WI38 (cell line): ENCODE data around the gene BSPRY.
"Not testable (repeated sequence)": the region's sequence is repeated elsewhere in the genome, so short reads cannot be mapped to it uniquely, and the experiment has no call there.

ENCODE experiments used
- H3K4me3 ChIP-seq: 2 replicates; pipeline ENCODE4 v1.5.1; 2011; ENCODE audit warnings: low read depth, mild to moderate bottlenecking, control low read depth, low read length
- TF ChIP-seq, protein P1 (sequence below): IDR thresholded peaks from 2 replicates; pipeline ENCODE4 v1.5.1; 2012; ENCODE audit warnings: low read depth, mild to moderate bottlenecking, control low read depth, low read length

BSPRY gene

DNA sequence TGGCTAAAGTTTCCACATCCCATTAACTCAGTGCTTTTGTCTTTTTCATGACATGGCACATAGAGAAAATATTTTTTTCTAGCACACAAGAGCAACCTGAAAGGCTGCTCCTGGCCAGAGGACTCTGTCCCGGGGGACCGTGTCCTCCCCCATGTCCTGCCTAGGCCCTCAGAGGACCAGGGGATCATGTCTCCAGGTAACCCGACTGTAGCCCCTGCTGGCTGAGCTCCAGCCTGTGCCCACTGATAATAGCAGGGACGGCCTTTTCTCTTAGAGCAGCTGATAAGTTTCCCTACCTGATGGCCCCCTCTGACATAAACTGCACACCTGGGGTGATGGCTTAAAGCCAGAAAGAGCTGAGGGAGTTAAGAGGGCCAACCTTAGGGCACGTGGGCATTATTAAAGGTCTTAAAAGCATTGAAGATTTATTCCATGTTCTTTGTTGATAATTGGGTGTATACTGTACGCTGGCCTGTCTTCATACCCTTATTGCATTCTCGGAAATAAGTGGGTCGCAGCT lies 21.5 kb downstream of the BSPRY start:
- TF ChIP-seq, protein P1, sequence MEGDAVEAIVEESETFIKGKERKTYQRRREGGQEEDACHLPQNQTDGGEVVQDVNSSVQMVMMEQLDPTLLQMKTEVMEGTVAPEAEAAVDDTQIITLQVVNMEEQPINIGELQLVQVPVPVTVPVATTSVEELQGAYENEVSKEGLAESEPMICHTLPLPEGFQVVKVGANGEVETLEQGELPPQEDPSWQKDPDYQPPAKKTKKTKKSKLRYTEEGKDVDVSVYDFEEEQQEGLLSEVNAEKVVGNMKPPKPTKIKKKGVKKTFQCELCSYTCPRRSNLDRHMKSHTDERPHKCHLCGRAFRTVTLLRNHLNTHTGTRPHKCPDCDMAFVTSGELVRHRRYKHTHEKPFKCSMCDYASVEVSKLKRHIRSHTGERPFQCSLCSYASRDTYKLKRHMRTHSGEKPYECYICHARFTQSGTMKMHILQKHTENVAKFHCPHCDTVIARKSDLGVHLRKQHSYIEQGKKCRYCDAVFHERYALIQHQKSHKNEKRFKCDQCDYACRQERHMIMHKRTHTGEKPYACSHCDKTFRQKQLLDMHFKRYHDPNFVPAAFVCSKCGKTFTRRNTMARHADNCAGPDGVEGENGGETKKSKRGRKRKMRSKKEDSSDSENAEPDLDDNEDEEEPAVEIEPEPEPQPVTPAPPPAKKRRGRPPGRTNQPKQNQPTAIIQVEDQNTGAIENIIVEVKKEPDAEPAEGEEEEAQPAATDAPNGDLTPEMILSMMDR, result no peak
- H3K4me3 ChIP-seq, result no peak overlapping the region

DNA sequence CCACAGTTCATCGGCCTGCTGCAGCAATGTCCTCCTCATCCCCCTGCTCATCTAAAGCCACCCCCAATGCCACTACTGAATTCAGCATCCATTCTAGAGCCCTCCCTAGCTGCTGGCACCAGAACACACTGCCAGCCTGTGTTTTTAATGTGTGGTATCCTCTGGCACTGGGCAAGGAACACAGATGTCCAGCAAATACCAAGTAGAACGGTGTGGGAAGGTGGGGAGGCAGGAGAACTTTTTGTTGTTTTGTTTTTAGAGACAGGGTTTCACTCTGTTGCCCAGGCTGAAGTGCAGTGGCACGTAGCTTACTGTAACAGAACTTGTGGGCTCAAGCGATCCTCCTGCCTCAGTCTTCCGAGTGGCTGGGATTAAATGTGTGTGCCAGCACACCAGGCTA lies 22.7 kb downstream of the BSPRY start:
- H3K4me3 ChIP-seq, result no peak overlapping the region
- TF ChIP-seq, protein P1, result no peak

DNA sequence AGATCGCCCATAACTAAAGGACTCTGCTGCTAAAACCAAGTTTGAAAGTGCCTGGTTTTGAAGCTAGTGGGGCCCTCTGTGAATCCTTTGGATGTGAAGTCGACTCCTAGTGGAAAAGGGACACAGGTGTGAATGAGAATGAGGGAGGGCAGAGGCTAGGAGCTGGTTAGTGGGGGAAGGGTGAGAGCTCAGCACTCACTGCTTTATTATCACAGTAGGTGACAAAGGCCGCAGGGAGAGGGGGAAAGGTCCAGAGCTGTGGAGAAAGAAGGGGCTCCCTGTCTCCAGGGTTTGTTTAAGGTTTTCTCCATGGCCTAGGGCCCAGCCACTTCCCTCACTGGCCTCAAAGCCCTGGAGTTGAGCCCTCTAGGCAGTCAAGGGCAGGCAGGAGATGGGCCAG lies 23.9 kb downstream of the BSPRY start:
- H3K4me3 ChIP-seq, result no peak overlapping the region
- TF ChIP-seq, protein P1, result no peak

DNA sequence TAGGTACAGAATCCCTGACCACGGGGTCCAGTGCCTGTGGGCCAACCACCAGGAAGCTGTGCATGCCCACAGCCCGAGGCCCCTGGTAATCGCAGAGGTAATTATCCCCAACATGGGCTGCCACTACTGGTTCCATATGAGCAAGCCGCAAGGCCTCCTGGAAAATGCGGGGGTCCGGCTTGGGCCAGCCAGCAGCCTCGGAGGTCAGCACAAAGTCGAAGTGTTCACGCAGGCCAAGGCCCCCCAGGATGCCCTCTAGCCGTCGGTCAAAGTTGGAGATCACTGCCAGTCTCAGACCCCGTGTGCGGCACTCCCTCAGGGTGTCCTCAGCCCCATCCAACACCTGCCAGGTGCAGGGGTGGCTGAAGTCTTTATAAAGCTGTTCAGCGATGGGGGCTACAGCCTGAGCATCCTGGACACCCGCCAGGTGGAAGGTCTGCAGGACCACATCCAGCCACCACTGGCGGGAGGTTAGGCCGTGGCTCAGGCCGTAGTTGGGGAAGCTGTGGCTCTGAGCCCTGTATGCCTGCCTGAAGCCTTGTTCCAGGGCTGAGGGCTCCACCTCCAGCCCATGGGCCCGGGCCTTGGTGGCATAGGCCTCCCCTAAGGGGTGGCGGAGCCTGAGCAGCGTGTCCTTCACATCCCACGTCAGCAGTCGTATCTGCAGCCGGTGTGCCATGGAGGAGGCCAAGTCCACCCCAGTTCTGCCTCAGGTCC lies 24.5 kb downstream of the BSPRY start:
- TF ChIP-seq, protein P1, result no peak
- no peak overlapping the region for H3K4me3 ChIP-seq

DNA sequence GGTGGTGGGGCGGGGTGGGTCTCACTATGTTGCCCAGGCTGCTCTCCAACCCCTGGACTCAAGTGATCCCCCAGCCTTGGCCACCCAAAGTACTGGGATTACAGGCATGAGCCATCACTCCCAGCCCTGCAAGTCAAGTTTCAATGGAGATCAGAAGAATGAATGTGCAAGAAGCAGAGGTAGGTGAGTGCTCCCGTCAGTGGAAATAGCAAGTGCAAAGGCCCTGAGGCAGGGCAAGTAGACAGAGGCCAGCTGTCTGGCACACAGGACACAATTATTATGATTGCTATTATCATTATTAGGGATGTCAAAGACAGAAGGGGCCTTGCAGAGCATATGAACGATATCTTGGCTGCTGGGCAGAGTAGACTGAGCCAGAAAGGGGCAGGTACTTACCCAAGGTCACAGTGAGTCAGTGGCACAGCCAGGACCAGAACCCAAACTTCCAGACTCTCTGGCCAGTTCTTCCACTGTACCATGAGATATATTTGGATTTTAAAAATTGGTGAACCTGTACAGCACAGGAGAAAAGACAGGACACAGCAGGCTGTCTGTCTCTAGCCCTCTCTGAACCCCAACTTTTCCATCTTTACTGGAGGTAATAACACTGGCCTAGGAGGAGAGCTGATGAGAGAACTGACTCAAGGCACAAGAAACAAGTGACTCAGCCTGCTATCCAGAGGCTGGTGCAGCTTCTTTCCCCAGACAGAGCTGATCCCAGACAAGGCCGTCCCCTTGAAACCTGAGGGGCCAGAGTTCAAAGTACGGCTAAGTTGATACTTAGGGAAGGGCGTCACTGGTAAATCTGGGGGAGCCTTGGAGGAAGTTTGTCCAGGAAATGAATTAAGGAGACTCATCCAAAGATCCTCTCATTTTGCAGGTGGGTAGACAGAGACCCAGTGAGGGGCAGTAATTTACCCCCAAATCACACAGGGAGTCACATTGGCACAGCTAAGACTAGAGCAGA lies 26.0 kb downstream of the BSPRY start:
- TF ChIP-seq, protein P1, result no peak
- peak overlapping the region; percentile 26 for H3K4me3 ChIP-seq

DNA sequence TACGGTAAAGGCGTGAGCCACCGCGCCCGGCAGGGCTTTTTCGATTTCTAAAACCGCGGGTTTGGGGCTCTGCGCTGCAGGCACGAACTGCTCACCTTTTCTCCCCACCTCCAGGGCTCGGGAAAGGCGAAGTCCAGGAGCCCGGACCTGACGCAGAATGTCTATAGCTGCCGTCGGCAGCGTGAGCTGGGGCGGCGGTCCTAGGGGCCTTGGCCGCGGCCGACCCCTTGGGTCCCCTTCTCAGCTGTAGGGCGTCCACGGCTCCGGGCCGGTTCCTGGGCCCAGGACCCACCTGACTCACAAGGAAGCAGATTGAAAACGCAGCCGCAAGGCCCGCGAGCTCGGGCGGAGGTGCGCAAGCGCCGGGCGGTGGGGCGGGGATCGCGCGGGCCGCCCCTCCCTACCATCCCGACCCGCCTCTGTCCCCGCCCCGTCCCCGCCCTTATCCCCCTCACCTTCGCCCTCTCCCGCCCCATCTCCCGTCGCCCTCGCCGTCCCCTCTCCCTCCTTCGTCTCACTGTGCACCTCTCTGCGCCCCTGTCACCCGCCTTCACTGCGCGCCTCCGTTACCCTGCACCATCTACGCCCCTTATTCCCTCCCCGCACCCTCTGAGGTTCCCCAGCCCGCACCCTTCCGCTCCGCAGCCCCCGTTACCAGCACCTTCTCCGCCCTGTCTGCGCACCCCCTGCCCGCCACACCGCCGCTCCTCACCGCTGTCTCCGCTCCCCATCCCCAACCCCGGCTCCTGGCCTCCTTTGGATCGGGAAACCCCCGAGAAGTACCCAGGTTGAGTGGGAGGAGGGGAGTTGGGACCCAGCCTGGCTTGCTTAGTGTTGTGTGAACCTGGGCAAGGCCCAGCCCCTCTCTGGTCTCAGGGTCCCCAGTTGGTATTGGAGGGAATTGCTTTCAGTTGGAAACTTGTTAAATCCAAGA lies 27.6 kb downstream of the BSPRY start, which contains the start of gene HDHD3:
Gene HDHD3 (minus strand): TSS at position 353 of the 934 bp plus-strand sequence. CDS start 2,632 bp downstream, outside the sequence.
- H3K4me3 ChIP-seq, result peak within 1 kb of the TSS; percentile 79
- TF ChIP-seq, protein P1, result no peak

DNA sequence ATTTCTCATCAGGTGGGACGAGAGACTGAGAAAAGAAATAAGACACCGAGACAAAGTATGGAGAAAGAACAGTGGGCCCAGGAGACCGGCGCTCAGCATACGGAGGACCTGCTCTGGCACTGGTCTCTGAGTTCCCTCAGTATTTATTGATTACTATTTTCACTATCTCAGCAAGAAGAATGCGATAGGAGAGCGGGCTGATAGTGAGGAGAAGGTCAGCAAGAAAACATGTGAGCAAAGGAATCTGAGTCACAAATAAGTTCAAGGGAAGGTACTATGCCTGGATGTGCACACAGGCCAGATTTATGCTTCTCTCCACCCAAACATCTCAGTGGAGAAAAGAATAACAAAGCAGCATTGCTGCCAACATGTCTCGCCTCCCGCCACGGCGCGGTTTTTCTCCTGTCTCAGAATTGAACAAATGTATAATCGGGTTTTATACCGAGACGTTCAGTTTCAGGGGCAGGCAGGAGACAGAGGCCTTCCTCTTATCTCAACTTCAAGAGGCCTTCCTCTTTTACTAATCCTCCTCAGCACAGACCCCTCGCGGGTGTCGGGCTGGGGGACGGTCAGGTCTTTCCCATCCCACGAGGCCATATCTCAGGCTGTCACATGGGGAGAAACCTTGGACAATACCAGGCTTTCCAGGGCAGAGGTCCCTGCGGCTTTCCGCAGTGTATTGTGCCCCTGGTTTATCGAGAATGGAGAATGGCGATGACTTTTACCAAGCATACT lies 29.9 kb downstream of the BSPRY start:
- not testable (repeated sequence) for H3K4me3 ChIP-seq

DNA sequence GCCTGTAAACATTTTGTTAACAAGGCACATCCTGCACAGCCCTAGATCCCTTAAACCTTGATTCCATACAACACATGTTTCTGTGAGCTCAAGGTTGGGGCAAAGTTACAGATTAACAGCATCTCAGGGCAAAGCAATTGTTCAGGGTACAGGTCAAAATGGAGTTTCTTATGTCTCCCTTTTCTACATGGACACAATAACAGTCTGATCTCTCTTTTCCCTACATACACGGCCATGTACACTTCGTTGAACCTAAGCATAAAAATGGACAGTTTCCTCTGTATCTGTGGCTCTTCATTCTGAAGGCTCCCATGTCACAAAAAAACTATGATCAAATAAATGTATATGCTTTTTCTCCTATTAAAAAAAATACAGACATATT lies 30.5 kb downstream of the BSPRY start:
- H3K4me3 ChIP-seq, result not testable (repeated sequence)
